Right atrium auricular region (tissue), 2 donors: ENCODE measurements around the gene FOXL1. TPM values are rescaled to one million over a fixed set of nuclear protein-coding genes. Genes with fewer than 3 reads are reported as not detected.

Experiments used
- DNase-seq: peaks from one replicate; pipeline ENCODE4 v3.0.0-alpha.2; 2019; ENCODE audit warnings: low spot score
- H3K27ac ChIP-seq, 2 donors: fragments of 200-600 bp; sonication (generic); 1 replicate in 1 of 2; 2 replicates in 1 of 2; pipeline ENCODE4 v1.5.1; 2016 to 2019
- H3K27me3 ChIP-seq, 2 donors: fragments of 200-600 bp; sonication (generic); one replicate each; pipeline versions ENCODE4 v1.5.1 to v1.6.0; 2017 to 2019
- H3K36me3 ChIP-seq: fragments of 200-600 bp; sonication (generic); one replicate; pipeline ENCODE4 v1.5.1; 2016
- H3K4me1 ChIP-seq, 2 donors: fragments of 200-600 bp; sonication (generic); one replicate each; pipeline versions ENCODE4 v1.5.1 to v1.6.0; 2017 to 2019
- H3K4me3 ChIP-seq, 2 donors: fragments of 200-600 bp; sonication (generic); 1 replicate in 1 of 2; 2 replicates in 1 of 2; pipeline ENCODE4 v1.5.1; 2017 to 2019; ENCODE audit warnings: mild to moderate bottlenecking in 1 of 2, moderate library complexity in 1 of 2
- H3K9me3 ChIP-seq, 2 donors: fragments of 200-600 bp; sonication (generic); one replicate each; pipeline ENCODE4 v1.5.1; 2019
- CTCF ChIP-seq, 2 donors: fragments of 200-600 bp; sonication (generic); IDR thresholded peaks; one replicate each; pipeline ENCODE4 v1.5.1; 2019; ENCODE audit warnings: antibody characterized with exemption in 2 of 2
- total RNA-seq, 2 donors: library from RNA; depleted of rRNA; stranded (reverse); fragments of >200 nt; gene quantifications; one replicate each; pipeline ENCODE4 v1.1.0, GENCODE V29; 2016

The FOXL1 gene
- total RNA-seq, 2 donors from 2014 or later, result 0.85 to 1.3 TPM

DNA sequence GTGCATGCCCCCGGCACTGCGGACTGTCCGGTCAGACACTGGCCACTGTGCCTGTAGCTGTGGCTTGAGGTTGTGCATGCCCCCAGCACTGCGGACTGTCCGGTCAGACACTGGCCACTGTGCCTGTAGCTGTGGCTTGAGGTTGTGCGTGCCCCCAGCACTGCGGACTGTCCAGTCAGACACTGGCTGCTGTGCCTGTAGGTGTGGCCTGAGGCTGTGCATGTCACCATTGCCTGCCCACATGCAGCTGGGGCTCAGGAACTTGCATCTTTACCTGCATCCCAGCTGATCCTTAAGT, 28.5 kb upstream of the FOXL1 start:
- Histone ChIP-seq H3K4me1 (peaks cover 0 to 8% of the 10 kb centered on the region in 2 donors), H3K27me3 (no peaks in the 10 kb centered on the region), H3K36me3 (peaks cover 17% of the 10 kb centered on the region), H3K4me3 (no peak overlapping the region), H3K9me3 (no peaks in the 10 kb centered on the region), H3K27ac (no peak overlapping the region)
- no peak for DNase-seq
- TF ChIP-seq CTCF (IDR thresholded peaks at IDR 0.05), result no peak

DNA sequence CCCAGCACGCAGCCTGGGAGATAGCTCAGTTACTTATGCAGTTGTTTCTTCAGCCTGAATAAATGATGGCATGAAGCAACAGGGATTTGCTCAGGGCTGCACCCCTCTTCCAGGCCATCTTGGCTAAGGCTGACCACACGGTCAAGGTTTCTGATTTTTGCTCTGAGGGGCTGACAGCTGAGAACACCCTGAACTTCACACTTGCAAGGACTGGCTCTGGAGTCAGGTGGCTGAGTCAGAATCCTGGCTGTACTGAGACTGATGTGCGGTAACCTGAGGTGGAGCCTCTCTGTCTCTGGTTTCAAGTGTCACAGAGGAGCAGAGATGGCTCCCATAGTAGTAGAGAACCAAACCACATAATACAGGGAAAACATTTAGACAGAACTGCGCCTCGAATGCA, 28.1 kb upstream of the FOXL1 start:
- Histone ChIP-seq H3K9me3 (no peaks in the 10 kb centered on the region), H3K27me3 (no peaks in the 10 kb centered on the region), H3K4me3 (no peak overlapping the region), H3K4me1 (peaks cover 0 to 8% of the 10 kb centered on the region in 2 donors), H3K36me3 (peaks cover 15% of the 10 kb centered on the region), H3K27ac (no peak overlapping the region)
- DNase-seq, result no peak
- TF ChIP-seq CTCF (IDR thresholded peaks at IDR 0.05), result no peak

DNA sequence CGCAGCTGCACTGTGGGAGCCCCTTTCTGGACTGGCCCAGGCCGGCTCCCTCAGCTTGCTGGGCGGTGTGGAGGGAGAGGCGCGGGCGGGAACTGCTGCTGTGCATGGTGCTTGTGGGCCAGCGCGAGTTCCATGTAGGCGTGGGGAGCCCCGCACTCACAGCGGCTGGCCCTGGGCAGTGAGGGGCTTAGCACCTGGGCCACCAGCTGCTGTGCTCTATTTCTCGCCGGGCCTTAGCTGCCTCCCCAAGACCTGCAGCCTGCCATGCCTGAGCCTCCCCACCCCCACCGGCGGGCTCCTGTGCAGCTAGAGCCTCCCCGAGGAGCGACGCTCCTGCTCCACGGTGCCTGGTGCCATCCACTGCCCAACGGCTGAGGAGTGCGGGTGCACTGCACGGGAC, 25.0 kb upstream of the FOXL1 start:
- H3K27ac ChIP-seq, result no peak overlapping the region

DNA sequence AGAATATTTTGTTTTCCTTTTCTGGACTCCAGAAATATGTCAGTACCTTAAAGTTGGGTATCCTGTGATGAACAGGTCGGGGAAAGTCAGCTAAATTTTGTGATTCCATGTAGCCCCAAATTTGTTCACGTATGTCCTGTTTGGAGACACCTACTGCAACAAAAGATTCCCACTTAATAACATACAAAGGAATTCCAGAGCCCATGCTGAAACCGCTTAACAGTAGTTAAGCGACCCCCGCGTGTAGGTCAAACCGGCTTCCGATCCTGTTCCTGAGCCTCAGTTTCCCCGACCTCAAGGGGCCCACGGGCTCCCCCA, 23.8 kb upstream of the FOXL1 start:
- TF ChIP-seq CTCF (IDR thresholded peaks at IDR 0.05), result no peak
- peak overlapping the region; percentile 83 for H3K4me3 ChIP-seq

More for the DNA sequence above, 25.0 kb upstream of the FOXL1 start:
- TF ChIP-seq CTCF (IDR thresholded peaks at IDR 0.05), result no peak
- Histone ChIP-seq H3K27me3 (no peaks in the 10 kb centered on the region), H3K4me1 (peaks cover 0 to 14% of the 10 kb centered on the region in 2 donors), H3K4me3 (no peak overlapping the region), H3K36me3 (no peaks in the 10 kb centered on the region), H3K9me3 (no peaks in the 10 kb centered on the region)
- DNase-seq, result no peak

DNA sequence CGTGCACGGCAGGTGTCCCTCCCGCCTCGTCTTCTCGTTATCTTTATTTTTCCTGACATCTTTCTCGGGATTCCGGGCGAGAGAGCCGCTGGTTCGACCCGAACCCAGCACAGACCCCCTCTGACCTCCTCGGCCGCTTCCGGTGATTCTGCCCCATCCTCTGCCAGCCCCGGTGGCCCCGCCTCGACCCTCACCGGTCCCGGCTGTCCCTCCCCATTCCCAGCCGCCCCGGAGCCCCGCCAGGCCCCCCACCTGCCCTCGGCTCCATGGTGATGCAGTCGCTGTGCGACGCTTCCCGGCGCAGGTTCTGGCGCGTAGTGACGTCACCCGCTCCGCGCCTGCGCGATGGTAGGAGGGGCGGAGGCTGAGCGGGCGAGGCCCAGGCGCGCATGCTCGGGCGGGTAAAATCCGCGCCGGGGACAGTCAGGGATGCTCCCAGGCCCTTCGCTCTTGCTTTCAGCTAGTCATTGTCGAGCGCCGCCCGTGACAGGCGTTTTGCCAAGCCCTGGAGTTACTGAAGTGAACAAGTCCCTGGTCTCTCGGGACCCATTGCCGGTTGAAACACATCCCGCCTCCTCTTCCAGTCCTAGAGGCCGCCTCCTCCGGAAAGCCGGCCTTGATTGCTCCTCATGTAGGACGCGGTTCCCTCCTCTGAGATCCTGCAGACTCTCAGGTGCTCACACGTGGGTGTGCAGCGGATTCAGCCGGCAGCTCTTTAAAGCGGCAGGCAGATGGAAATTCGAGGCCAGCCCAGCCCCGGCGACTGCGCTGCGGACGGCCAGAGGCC, 23.2 kb upstream of the FOXL1 start, which contains the start of gene MTHFSD:
Gene MTHFSD (minus strand): TSS at position 319 of the 787 bp plus-strand sequence. CDS start 51 bp downstream, at position 268.
- DNase-seq, result peak; percentile 92
- TF ChIP-seq CTCF (IDR thresholded peaks at IDR 0.05), result no peak
- no peaks in the 10 kb centered on the region for H3K36me3 ChIP-seq
- peak within 1 kb of the TSS; percentile 84 to 90 for H3K27ac ChIP-seq
- H3K27me3 ChIP-seq, result no peaks in the 10 kb centered on the region
- no peaks in the 10 kb centered on the region for H3K9me3 ChIP-seq
- peak within 1 kb of the TSS; percentile 83 for H3K4me3 ChIP-seq
- peaks cover 0 to 14% of the 10 kb centered on the region in 2 donors for H3K4me1 ChIP-seq

More for the DNA sequence above, 23.8 kb upstream of the FOXL1 start:
- DNase-seq, result no peak
- Histone ChIP-seq H3K9me3 (no peaks in the 10 kb centered on the region), H3K27ac (peak overlapping the region; percentile 84 to 90), H3K27me3 (no peaks in the 10 kb centered on the region), H3K36me3 (no peaks in the 10 kb centered on the region), H3K4me1 (peaks cover 0 to 14% of the 10 kb centered on the region in 2 donors)

DNA sequence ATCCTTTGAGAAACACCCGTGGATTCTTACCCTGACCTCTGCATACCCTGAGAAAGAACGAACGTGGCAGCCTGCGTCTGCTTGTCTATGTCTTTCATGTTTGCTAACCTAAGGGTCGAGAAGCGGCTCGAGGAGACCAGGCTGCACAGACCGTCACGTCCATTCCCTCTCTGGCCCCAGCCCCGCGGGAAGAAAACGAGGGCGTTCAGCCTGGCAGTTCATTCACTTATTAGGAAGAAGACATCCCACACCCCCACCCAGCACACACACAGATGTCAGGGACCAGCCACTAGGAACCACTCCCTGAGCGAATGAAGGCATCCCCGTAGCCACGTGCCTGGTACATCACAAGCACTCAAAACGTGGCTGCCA, 22.7 kb upstream of the FOXL1 start:
- H3K27me3 ChIP-seq, result no peaks in the 10 kb centered on the region
- no peaks in the 10 kb centered on the region for H3K9me3 ChIP-seq
- no peak for TF ChIP-seq CTCF (IDR thresholded peaks at IDR 0.05)
- H3K4me1 ChIP-seq, result peaks cover 0 to 14% of the 10 kb centered on the region in 2 donors
- peak overlapping the region; percentile 83 for H3K4me3 ChIP-seq
- H3K36me3 ChIP-seq, result no peaks in the 10 kb centered on the region
- no peak for DNase-seq
- H3K27ac ChIP-seq, result peak overlapping the region; percentile 84 to 90
